Panc1 (cell line): ENCODE measurements around the gene GLOD4. TPM values are rescaled to one million over a fixed set of nuclear protein-coding genes. Genes with fewer than 3 reads are reported as not detected.

Source experiments
- ATAC-seq: fragments of 200-7000 bp; cut with Tn5 transposase; 2 replicates; pipeline ENCODE4 v1.9.1; 2020; ENCODE audit warnings: mild to moderate bottlenecking, moderate library complexity
- BruUV-seq: library from RNA; stranded (reverse); fragments of 400-500 nt; replicated peaks from 2 replicates; lab custom pipeline; 2021; lab: Mats Ljungman, UMichigan
- CTCF ChIA-PET: fragments of 300-600 bp; sonication (Branson Sonifier 250); formaldehyde crosslinking; loops from one replicate; lab custom pipeline; 2022; ENCODE audit warnings: antibody characterized with exemption; lab: Charles Lee
- POLR2A ChIA-PET: fragments of 300-600 bp; sonication (Branson Sonifier 250); formaldehyde crosslinking; loops from one replicate; lab custom pipeline; 2022; ENCODE audit warnings: antibody characterized with exemption; lab: Charles Lee
- DNase-seq: peaks from one replicate; pipeline ENCODE4 v3.0.0-alpha.2; 2010; ENCODE audit warnings: low read depth, low spot score
- H3K27ac ChIP-seq: 2 replicates; pipeline ENCODE4 v1.5.1; 2011; ENCODE audit warnings: mild to moderate bottlenecking, low read length, inconsistent platforms
- H3K27me3 ChIP-seq: fragments of 200-500 bp; sonication (Bioruptor generic); 2 replicates; pipeline ENCODE4 v1.6.0; 2014; ENCODE audit warnings: low read length, inconsistent platforms; ENCODE audit not compliant: control insufficient read depth, insufficient read depth
- H3K36me3 ChIP-seq: fragments of 200-500 bp; sonication (Bioruptor generic); 2 replicates; pipeline ENCODE4 v1.5.1; 2014; ENCODE audit warnings: inconsistent platforms, mild to moderate bottlenecking, low read length, moderate library complexity; ENCODE audit not compliant: control insufficient read depth, insufficient read depth
- H3K4me1 ChIP-seq: 2 replicates; pipeline ENCODE4 v1.5.1; 2011; ENCODE audit warnings: inconsistent platforms, mild to moderate bottlenecking, low read length, moderate library complexity; ENCODE audit not compliant: control insufficient read depth, insufficient read depth
- H3K4me3 ChIP-seq, 2 experiments: 2 replicates each; pipeline ENCODE4 v1.5.1; 2011 to 2012; ENCODE audit warnings: low read depth in 2 of 2, low read length in 2 of 2, mild to moderate bottlenecking in 2 of 2, inconsistent platforms in 1 of 2, moderate library complexity in 1 of 2
- H3K9me3 ChIP-seq: fragments of 200-500 bp; sonication (Bioruptor generic); 2 replicates; pipeline ENCODE4 v1.5.1; 2014; ENCODE audit warnings: low read depth, mild to moderate bottlenecking, inconsistent platforms, low read length, moderate library complexity; ENCODE audit not compliant: control insufficient read depth, insufficient read depth
- POLR2AphosphoS5 ChIP-seq: IDR thresholded peaks from 2 replicates; pipeline ENCODE4 v1.6.1; 2012; ENCODE audit warnings: mild to moderate bottlenecking, low read depth, low read length, moderate library complexity
- REST ChIP-seq, 2 experiments: IDR thresholded peaks; 2 replicates each; pipeline ENCODE4 v1.6.1; 2011 to 2012; ENCODE audit warnings: low read depth in 2 of 2, control low read depth in 1 of 2, low read length in 1 of 2, mild to moderate bottlenecking in 1 of 2, moderate library complexity in 1 of 2; ENCODE audit not compliant: insufficient read depth in 1 of 2
- SIN3A ChIP-seq: IDR thresholded peaks from 2 replicates; pipeline ENCODE4 v1.6.1; 2012; ENCODE audit warnings: low read depth, mild to moderate bottlenecking, low read length, moderate library complexity, borderline replicate concordance; ENCODE audit not compliant: insufficient read depth
- TCF7L2 ChIP-seq: IDR thresholded peaks from 2 replicates; pipeline ENCODE4 v1.6.1; 2011; ENCODE audit warnings: mild to moderate bottlenecking, low read depth, low read length, inconsistent platforms
- in situ Hi-C: cut with HindIII; loops from 2 replicates; pipeline ENCODE4 v1.10.0; 2016; ENCODE audit warnings: low sequenced_read_pairs, low pct_unique_long_range_greater_than_20kb
- intact Hi-C: fragments of 100-400 bp; cut with micrococcal nuclease; formaldehyde crosslinking; loops from one replicate; pipeline ENCODE4 v1.10.0; 2022; ENCODE audit not compliant: unreplicated experiment
- total RNA-seq: library from RNA; stranded (reverse); gene quantifications from one replicate; pipeline ENCODE4 v1.2.1, GENCODE V29; 2021; ENCODE audit not compliant: unreplicated experiment
- TF ChIP-seq, protein P1 (sequence below): fragments of 450-650 bp; IDR thresholded peaks from 2 replicates; pipeline ENCODE4 v1.5.1; 2017; ENCODE audit warnings: mild to moderate bottlenecking

The GLOD4 gene
- total RNA-seq, 1 experiment from 2014 or later, result 57.8 TPM

GRCh38 chr17:789160-789840 is 7.2 kb upstream of the GLOD4 start:
- ChIA-PET CTCF (interaction anchor here (0.8 kb wide), 1 partner anchor 192 kb away, joined by 3 read pairs; no protein-coding TSS in a partner anchor), POLR2A (no interaction called here)
- H3K9me3 ChIP-seq, result no peaks in the 10 kb centered on the region
- H3K27me3 ChIP-seq, result no peaks in the 10 kb centered on the region
- H3K36me3 ChIP-seq, result no peaks in the 10 kb centered on the region; the same call in 1 of the 2 replicates
- in situ Hi-C loops (no loop called here), intact Hi-C loops (no loop called here)
- TF ChIP-seq TCF7L2, result no peak
- peak; percentile 35; the same call in 1 of the 2 replicates for TF ChIP-seq POLR2AphosphoS5
- DNase-seq (no peak), ATAC-seq (no peak)
- no TSS peak for BruUV-seq
- peaks cover 6% of the 10 kb centered on the region; the same call in 1 of the 2 replicates for H3K4me1 ChIP-seq
- no peak overlapping the region for H3K4me3 ChIP-seq
- H3K27ac ChIP-seq, result no peak overlapping the region

DNA sequence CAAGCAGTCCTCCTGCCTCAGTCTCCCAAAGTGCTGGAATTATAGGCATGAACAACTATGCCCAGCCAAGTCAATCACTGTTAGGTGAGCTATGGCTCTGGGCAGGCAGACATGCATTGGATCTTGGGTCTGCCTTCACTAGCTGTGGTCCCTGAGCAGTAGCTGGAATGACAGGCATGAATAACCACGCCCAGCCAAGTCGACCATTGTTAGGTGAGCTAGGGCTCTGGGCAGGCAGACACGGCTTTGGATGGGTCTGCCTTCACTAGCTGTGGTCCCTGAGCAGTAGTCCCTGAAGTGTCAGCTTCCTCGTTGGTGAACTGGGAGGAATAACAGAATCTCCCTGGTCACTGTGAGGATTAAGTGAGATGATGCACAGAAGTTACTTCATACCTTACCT is 6.5 kb upstream of the GLOD4 start:
- no peaks in the 10 kb centered on the region for H3K27me3 ChIP-seq
- no peaks in the 10 kb centered on the region for H3K9me3 ChIP-seq
- DNase-seq (no peak), ATAC-seq (no peak)
- intact Hi-C loops, result no loop called here
- peaks cover 7% of the 10 kb centered on the region; the same call in 1 of the 2 replicates for H3K4me1 ChIP-seq
- no peak overlapping the region for H3K27ac ChIP-seq
- in situ Hi-C loops, result no loop called here
- H3K4me3 ChIP-seq, result no peak overlapping the region
- BruUV-seq, result no TSS peak
- TF ChIP-seq, protein P1, sequence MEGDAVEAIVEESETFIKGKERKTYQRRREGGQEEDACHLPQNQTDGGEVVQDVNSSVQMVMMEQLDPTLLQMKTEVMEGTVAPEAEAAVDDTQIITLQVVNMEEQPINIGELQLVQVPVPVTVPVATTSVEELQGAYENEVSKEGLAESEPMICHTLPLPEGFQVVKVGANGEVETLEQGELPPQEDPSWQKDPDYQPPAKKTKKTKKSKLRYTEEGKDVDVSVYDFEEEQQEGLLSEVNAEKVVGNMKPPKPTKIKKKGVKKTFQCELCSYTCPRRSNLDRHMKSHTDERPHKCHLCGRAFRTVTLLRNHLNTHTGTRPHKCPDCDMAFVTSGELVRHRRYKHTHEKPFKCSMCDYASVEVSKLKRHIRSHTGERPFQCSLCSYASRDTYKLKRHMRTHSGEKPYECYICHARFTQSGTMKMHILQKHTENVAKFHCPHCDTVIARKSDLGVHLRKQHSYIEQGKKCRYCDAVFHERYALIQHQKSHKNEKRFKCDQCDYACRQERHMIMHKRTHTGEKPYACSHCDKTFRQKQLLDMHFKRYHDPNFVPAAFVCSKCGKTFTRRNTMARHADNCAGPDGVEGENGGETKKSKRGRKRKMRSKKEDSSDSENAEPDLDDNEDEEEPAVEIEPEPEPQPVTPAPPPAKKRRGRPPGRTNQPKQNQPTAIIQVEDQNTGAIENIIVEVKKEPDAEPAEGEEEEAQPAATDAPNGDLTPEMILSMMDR, result no peak
- no peak for TF ChIP-seq SIN3A
- TF ChIP-seq REST (IDR thresholded peaks at IDR 0.05; ENCODE audit: insufficient read depth in 1 of 2, low read depth in 2 of 2, low read length in 1 of 2), result no peak
- TF ChIP-seq TCF7L2, result no peak
- no peak for TF ChIP-seq POLR2AphosphoS5
- ChIA-PET CTCF (interaction anchor here (0.8 kb wide), 1 partner anchor 192 kb away, joined by 3 read pairs; no protein-coding TSS in a partner anchor), POLR2A (no interaction called here)
- no peaks in the 10 kb centered on the region; the same call in 1 of the 2 replicates for H3K36me3 ChIP-seq

- H3K9me3 ChIP-seq, result no peaks in the 10 kb centered on the region
- no peak overlapping the region for H3K27ac ChIP-seq
- H3K27me3 ChIP-seq, result no peaks in the 10 kb centered on the region
- no peaks in the 10 kb centered on the region; the same call in none of the 2 replicates for H3K36me3 ChIP-seq
- in situ Hi-C loops (no loop called here), intact Hi-C loops (no loop called here)
- CTCF ChIA-PET, result no interaction called here
- DNase-seq, result no peak
- TF ChIP-seq POLR2AphosphoS5 (no peak), TCF7L2 (no peak), SIN3A (no peak), REST (IDR thresholded peaks at IDR 0.05; ENCODE audit: insufficient read depth in 1 of 2, low read depth in 2 of 2, low read length in 1 of 2) (no peak)
- TF ChIP-seq, protein P1, result no peak
- no TSS peak for BruUV-seq
- POLR2A ChIA-PET, result no interaction called here
- peaks cover 8% of the 10 kb centered on the region; the same call in 1 of the 2 replicates for H3K4me1 ChIP-seq
- H3K4me3 ChIP-seq, result no peak overlapping the region
- ATAC-seq, result no peak
Observed at GRCh38 chr17:787641-788221, 5.7 kb upstream of the GLOD4 start.
